ENCODE measurements around the gene GSTM5.

The GSTM5 gene

GRCh38 chr1:109762821-109763645 is 51.0 kb downstream of the GSTM5 start:
- peak in 1 of 2 donors; percentile 36 for DNase-seq

- peak in 1 of 2 donors; percentile 10 for DNase-seq
Observed at GRCh38 chr1:109763646-109764415, 51.8 kb downstream of the GSTM5 start, which contains the start of gene EPS8L3. Gene EPS8L3 (minus strand): TSS chr1:109763923. CDS start chr1:109761749, 2,174 bp downstream.

- DNase-seq = peak in 1 of 2 donors; percentile 8
Observed at GRCh38 chr1:109764561-109765482, 52.8 kb downstream of the GSTM5 start.

- peak in 1 of 2 donors; percentile 2 for DNase-seq
Observed at GRCh38 chr1:109765483-109765815, 53.4 kb downstream of the GSTM5 start.

- peak in 1 of 2 donors; percentile 7 for DNase-seq
Observed at GRCh38 chr1:109765896-109766615, 54.0 kb downstream of the GSTM5 start.

- DNase-seq = peak in 1 of 2 donors; percentile 3
Observed at GRCh38 chr1:109766991-109767636, 55.1 kb downstream of the GSTM5 start.

Data from CD4-positive, alpha-beta T cell treated with Interleukin-4 for 1 hour (primary cell).